ENCODE results near the gene NUDT2.
A peak's percentile ranks its signal among the peaks of the same experiment; 100 is the strongest.

Gene NUDT2

DNA sequence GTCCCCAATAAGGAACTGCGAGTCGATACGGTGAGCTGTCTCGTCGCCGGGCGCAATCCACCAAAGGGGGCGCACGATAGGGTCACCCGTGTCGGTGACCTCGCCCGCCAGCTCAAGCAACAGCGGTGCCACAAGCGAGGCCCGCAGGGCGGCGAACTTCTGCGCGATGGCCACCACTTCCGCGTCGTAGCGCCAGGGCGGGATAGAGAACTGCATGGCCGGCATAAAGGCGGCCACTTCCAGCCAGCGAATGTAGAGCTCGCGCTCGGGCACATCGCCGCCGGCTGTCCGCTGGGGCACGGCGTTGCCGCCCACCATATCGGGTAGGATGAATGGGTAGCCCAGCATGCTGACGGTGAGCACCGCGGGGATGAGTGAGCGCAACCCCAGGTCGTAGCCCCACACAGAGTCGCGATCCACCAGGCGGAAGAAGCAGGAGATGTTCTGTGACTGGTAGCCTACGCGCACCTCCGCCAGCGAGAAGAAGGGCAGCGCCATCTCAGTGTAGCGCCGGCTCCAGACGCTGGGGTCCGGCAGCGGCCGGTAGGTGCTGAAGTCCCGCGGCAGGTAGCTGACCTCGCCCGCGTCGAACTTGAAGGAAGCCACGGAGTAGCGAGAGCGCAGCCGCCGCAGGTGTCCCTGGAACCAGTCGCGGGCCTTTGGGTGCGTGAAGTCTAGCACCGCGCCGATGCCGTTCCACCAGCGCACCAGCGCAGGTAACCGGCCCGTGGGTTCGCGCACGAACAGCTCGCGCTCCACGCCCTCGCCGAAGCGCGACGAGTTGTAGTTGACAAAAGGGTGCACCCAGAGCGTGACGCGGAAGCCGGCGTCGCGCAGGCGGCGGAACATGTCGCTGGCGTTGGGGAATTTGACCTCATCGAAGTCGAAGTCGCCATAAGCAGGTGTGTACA lies 41.9 kb downstream of the NUDT2 start:
- DNase-seq (ENCODE audit: low read depth): no peak

DNA sequence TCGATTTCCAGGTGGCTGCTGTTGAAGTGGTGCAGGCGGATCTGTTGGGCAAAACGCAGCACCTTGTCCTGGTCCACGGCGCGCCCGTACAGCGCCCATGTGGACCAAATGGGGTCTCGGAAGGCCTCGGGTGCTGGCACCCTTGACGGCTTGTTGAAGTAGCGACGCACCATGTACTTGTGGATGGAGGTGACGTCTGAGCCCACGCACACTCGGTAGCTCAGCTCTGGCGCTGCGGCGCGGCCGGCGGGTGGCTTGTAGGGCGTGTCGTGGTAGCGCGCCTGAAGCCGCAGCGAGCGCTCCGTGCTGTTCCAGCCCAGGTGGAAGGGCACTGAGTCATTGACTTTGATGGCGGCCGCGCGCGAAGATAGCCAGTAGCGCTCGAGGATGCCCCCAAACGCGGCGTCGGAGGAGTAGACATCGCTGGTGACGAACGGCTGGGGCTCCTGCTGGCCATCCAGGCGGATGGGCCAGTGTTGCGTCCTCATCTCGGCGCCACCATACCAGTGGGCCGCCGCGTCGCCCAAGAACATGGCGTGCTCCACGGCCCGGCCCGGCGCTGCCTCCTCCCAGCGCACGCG lies 42.6 kb downstream of the NUDT2 start:
- no peak for DNase-seq (ENCODE audit: low read depth)

DNA sequence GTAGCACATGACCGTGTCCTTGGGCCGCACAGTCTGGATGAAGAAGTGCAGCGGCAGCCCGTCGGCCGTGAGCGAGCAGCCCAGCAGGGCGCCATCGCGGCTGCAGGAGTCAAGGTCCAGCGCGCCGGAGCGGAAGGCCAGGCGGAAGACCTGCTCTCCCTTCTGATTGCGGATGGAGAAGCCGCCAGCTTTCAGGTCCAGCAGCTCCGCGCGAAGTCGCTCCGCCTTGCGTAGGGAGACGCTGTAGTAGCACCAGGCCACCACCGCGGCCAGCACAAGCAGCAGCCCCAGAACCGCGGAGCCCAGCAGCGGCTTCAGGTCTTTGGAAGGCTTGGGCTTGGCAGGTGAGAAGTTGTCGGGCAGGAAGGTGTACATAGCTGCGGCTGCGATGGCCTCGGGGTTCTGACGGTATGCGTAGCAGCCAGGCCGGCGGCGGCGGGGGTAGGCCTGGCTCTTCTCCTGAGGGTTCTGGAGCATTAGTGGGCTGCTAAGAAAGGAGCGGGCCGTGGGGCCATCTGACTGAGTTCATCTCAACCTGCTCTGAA lies 43.2 kb downstream of the NUDT2 start:
- DNase-seq (ENCODE audit: low read depth): no peak

DNA sequence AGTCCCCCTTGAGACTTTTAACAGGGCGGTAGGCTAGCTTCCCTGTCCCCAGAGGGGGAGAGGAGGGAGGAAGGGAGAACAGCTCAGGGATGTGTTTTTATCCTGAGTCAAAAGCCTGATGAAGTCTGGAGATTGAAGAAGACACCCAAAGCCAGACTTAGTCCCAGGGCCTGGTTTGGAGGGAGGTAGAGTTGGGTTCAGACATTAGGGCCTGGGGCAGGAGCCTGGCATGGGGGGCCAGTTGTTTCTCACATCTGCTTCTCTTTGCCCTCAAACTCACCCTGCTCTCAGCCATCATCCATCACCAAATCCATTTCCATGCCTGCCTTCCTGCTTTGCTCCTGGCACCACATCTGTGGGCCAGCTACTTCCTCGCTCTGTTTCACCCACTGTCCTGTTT lies 44.4 kb downstream of the NUDT2 start:
- no peak for DNase-seq (ENCODE audit: low read depth)

DNA sequence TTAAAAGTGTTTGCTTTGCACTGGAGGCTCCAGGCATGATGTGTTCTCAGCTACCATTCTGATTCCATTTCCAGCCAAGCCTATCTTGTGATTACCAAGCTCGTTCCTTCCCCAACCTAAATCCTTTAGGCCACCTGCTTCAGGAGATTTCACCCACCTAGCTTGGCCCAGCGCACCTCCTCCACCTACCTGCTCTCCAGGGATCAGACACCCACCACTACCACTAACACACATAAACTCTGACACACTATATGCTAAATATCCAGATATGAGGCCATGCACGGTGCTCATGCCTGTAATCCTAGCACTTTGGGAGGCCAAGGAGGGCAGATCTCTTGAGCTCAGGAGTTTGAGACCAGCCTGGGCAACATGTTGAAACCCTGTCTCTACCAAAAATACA lies 45.0 kb downstream of the NUDT2 start:
- DNase-seq (ENCODE audit: low read depth): no peak

DNA sequence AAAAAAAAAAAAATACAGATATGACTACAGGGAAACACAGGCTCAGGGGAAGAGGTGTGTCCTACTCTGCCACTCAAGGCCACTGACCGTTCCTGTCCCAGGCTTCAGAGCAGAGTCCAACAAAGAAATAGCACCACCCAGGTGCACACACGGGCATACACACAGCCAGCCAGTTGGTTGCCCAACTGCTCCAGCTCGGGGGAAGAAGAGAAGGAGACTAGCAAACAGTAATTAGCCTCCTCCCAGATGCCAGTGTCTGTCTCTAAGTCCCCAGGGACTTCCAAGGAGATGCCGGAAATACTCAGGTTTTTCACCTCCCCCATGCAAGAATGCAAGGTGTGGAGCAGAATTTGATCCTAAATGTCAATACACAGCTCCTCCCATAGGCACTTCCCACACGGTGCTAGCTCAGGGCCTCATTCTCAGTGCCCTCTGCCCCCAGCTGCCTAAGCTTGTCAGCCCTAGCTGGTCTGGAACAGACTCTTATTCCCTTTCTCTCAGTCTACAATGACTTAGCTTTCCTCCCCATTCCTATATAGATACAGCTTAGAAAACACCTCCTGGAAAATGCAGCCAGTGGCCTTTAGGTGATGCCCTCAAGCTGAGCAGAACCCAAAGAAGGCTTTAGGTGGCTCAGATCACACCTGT lies 45.7 kb downstream of the NUDT2 start:
- DNase-seq (ENCODE audit: low read depth): no peak

DNA sequence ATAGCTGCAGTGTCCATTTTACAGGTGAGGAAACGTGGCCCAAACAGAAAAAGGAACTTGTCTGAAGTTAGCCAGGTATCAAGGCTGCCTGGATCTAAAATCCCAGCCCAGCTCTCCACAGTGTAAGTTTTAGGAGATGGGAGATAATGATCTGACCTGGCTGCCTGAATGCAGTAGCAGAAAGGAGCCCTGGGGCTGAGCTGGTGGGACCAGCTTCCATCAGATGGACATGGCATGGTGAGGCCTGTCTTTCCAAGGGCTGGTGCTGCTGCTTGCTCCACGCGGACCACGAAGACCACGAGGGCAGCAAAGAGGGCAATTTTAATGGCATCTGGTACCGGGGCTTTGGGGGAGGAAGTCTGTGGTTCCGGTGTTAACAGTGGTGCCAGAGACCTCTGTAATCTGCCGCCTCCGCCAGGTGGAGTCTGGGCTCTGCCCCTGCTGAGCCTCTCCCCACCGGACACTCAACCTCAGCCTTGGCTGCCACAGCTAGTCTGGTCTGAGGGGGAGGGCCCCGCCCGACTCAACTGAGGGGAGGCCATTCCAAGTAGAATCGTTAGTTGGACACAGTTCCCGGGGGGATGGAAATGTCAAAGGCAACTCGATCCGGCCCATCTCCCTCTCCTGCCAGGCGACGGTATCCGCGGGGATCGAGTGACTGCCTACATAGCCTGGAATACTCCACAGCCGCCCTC lies 46.7 kb downstream of the NUDT2 start:
- peak; percentile 20 for DNase-seq (ENCODE audit: low read depth)

DNA sequence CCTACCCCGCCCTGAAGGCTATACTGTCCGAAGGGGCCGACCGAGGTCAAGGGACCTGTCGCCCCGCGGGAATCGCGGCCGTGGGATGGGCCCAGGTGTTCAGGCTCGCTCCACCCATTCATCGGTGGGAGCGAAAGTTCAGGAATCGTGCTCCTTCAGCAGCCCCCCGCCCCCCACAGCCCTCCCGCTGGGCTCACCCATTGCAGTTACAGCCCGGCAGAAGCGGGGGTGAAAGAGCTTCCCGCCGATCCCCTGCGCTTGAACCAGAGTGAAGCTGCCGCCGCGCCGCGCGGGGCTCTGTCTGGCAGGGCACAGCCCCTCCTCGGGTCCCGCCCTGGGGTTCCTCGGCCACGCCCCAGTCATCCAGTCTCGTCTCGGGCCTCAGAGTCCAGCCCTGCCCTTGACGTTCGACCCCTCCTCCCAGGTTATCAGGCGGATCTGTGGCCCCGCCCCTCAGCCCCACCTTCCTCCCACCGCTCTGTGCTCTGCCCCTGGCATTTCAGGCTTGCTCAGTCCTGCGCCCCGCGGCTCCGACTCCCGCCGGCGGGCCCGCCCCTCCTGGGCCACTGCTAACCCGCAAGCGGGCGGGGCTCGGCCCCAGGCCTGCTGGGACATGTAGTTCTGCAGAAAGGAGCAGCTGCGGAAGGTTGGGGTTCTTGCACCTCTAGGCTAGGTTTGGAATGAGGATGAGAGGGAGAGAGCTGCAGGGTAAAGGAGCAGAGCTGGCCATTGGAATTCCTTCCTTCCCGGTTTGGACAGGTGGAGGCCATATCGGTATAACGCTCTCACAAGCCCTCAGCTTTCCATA lies 47.4 kb downstream of the NUDT2 start, which contains the start of gene MYORG:
Gene MYORG (minus strand): TSS at position 303 of the 808 bp plus-strand sequence. CDS start 3,955 bp downstream, outside the sequence.
- DNase-seq (ENCODE audit: low read depth): peak; percentile 89

DNA sequence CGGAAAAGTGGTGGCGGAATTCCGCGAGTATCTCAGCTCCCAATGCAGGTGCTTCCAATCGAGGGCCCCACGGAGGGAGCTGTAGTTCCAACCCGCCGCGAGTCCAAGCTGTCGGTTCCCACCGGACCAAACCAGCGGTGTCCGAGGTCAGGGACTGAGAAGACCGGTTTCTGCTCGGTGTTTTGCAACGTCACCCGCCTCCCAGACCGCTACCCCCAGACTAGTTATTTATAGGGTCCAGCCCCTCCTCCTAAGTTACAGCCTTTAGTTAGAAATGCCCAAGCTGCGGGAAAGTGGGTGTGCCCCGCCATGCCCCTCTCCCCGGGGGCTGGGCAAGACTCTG lies 48.0 kb downstream of the NUDT2 start:
- no peak for DNase-seq (ENCODE audit: low read depth)

DNA sequence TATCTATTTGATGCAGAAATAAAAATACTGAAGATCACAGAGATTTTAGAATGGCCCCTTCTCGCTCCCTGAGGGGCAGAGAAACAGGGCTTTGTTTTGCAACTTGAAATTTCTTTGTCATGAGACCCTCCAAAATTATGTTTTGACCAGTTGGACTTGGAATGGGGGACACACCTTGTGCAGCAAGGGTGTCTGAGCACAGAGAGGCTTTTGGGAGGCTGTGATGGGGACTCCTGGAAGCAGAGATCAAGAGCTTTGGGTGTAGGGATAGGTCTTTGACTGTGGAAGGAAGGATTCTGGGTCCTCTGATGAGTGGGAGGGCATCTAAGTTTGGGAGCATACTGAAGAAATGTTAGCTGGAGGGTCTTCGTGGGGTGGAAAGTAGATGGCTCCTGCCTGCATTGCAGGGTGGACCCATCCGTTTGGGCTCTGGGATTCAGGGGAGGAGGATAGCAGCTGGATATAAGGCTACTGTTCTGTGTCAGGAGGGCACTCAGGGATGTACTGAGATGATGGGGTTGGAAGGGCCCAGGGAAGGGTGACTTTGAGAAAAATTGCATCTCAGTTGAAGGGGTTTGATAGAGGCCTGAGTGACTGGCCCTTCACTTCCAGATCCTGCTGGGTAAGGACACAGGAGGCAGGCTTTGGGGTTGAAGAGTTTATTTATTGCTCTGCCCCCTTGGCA lies 49.1 kb downstream of the NUDT2 start:
- no peak for DNase-seq (ENCODE audit: low read depth)

DNA sequence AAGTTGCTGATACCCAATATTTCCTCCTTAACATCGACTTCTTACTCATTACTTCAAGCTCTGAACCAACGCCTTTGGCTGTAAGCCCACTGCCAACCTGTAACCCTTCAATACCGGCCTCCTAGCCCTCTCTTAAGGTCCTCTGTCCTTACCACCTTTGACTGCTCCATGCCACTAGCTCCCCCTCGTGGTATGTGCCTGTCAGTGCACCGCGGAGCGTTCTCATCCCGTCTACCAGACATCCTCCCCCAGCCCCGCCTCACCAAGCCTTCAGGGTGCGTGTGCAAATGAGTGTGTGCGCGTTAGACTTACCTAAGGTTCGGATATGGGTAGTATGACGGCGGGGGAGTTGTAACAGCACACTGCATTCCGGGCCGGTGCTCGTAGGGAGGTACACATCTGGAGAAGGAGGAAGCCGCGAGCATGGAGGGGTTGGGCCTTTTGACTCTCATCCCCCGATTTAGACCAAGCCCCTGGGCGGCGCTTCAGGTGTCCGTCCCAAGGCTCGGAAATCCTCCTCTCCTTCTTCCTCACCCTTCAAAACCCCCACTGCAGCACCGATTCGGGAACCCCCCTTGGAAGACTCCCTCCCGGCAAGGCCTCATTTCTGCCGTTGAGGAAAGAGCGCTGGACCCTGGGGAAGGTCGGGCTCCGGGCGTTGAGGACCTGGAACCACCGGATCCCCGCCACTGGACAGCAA lies 50.1 kb downstream of the NUDT2 start:
- DNase-seq (ENCODE audit: low read depth): peak; percentile 80

DNA sequence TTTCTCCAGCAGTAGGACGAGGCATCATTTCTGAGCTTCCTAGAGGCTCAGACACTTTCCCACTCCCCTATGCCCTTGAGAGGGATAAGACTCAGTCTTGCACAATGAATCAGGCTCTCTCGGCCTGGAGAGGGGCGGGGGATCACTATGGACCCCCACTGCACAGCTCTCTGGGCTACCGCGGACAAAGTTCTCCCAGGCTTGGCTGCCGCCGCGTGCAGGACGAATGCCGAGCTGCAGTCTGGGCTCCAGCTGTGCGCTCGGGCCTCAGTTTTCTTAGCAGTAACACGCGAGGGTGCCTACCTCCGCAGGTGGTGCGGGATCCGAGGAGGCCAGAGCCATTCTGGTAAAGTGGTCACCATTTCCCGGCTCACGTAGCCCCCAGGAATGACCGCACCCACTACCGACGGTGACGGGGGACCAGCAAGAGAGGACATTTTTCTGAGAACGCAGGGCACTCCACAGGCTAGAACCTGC lies 50.7 kb downstream of the NUDT2 start:
- DNase-seq (ENCODE audit: low read depth): no peak

DNA sequence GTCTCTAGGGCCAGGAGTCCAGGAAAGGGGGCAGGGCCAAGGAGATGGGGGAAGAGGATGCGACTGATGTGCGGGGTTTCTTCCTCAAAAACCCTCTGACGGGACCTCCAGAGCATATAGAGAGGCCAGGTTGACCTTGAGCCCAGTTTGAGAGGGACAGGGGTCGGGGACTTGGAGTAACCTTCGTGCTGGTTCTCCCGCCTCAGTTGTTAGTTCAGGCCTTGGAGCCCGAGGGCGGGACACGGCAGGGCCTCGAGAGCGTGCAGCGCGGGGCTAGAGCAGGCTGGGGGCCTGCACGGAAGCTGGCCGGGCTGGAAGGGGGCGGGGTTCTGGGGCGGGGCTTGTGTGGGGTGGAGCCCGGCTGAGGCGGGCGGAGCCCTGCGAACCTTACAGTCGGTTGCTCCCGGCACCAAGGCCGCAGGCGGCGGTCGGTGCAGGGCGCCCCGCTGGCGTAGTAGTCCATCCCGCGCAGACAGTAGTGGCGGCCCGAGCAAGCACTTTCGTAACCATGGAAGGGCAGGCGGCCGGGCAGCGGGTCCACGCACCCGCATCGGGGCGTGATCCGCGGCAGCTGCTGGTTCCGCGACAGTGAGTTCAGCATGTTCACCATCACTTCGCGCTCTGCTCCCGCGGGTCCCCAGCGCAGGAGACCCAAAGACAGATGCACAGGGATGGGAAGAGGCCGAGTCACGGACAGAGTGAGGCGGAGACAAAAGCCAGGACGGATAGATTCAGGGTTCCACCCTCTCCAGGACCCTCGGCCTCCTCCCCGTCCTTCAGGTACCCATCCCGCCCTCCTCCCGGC lies 51.3 kb downstream of the NUDT2 start:
- DNase-seq (ENCODE audit: low read depth): peak; percentile 61

DNA sequence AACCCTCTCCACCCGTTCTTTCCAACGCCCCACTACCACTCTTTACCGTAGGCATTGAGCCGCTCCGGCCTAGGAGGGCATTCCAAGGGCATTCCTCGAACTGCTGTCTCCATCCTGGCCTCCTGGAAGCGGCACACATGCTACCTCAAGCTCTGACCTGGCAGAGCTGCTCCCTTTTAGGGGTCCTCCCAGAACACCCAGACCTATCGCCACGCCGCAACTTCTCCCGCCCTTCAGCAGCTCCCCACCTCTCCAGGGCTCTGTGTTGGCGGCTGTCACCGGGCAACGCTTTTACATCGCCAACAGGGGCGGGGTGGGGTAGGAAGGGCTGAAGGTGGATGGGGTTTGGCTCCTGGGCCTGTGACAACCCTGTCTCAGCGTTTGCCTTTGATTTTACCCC lies 52.0 kb downstream of the NUDT2 start:
- DNase-seq (ENCODE audit: low read depth): no peak

DNA sequence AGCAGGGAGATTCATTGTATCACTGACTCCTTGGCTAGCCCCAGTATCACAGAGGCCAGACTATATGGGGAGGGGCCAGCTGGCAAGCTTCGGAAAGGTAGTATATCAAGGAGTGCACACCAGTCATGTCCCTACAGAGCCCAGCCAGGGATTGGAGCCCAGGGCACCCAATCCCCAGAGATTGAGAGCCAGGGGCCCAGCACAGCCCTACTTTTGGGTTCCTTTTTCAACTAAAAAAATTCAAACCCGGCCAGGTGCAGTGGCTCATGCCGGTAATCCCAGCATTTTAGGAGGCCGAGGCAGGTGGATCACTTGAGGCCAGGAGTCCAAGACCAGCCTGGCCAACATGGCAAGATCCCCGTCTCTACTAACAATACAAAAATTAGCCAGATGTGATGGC lies 52.7 kb downstream of the NUDT2 start:
- DNase-seq (ENCODE audit: low read depth): no peak

DNA sequence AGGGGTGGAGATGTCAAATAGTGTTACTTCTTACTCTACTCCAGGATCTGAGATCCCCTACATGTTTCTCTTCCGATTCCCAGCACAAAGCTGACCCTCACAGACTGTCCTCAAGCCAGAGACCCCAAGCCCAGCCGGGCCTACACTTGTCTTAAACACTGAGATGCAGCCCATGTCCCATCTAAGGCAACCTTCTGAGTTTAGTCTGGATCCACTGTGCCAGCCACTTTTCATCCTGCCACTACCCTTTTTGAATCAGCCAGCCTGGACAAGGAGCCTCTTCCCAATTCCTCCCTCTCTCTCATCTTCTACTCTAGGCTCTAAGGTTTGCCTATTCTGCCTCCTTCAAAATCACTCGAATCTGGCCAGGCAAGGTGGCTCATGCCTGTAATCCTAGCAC lies 53.5 kb downstream of the NUDT2 start:
- no peak for DNase-seq (ENCODE audit: low read depth)

DNA sequence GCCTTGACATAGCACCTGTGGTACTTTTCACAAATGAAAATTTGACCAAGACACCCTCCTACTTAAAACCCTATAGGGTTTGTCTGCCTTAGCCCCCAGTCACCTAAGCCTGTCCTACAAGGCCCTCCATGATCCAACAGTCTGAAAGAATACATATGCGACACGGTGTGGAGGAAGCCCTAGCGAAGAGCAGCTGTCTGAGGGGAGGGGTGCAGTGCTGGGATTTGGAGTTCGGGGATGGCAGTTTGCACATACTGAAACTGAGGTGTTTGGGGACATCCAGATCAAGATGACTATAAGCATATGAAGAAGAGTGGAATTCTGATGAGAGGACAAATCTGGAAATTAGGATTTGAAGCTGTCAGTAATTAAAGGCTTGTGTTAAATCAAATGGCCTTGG lies 54.5 kb downstream of the NUDT2 start:
- no peak for DNase-seq (ENCODE audit: low read depth)

DNA sequence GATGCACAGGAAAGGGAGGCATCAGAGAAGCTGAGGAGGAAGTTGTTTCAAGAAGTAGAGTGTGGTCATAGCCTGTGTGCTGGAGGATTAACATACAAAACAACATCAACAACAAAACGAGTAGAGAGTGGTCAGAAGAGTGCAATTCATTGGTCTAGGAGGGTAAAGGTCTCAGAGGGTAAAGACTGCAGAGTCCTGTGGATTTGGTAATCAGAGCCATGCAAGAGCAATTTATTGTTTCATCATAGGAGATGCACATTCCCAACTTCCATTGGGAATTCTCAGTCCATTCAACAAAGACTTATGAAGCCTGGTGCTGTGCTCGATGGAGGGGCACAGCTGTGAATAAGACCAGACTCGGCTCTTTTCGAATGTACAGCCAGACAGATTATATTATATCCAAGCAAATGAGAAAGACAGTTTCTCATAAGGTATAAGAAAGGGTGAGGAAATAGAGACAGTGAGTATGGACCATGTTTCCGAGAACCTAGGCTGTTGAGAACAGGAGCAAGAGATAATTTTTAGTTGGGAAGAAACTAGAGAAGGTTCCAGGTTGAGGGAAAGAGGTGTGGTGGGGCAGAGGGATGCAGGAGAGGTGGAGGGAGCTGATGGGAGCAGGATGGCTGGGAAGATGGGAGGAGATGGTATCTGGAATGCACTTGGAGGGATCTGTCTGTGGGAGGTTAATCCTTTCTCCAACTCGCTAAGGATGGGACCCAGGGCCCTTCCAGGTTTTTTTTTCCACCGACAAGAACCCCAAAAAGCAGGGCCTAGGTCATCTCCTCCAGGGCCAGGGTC lies 55.2 kb downstream of the NUDT2 start:
- DNase-seq (ENCODE audit: low read depth): no peak

All from stimulated activated CD8-positive, alpha-beta memory T cell treated with anti-CD3 and anti-CD28 coated beads, Interleukin-12 subunit alpha, Interleukin-12 subunit beta, amount 100 ng/mL, for 1 hour (primary cell).